HS-5 (cell line): ENCODE results near the gene RAPSN.

Experiments
- DNase-seq: peaks from one replicate; pipeline ENCODE4 v3.0.0-alpha.2; 2012; ENCODE audit warnings: low read depth

The RAPSN gene

DNA sequence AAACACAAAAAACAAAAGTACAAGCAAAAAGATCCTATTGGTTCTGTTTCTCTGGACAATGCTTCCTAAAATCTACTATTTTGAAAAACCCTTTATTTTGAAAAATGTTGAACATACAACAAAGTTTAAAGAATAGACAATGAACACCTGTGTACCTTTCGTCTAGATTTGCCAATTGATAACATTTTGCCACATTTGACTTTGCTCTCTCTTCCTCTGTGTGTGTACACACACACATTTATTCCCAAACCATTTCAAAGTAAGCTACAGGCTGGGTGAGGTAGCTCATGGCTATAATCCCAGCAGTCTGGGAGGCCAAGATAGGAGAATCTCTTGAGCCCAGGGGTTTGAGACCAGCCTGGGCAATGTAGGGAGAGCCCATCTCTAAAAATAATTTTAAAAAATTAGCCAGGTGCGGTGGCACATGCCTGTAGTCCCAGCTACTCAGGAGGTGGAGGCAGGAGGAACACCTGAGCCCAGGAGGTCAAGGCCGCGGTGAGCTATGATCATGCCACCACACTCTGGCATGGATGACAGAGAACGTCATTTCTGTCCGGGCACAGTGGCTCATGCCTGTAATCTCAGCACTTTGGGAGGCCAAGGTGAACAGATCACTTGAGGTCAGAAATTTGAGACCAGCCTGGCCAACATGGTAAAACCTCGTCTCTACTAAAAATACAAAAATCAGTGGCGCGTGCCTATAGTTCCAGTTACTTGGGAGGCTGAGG is 17.4 kb downstream of the RAPSN start:
- no peak for DNase-seq

DNA sequence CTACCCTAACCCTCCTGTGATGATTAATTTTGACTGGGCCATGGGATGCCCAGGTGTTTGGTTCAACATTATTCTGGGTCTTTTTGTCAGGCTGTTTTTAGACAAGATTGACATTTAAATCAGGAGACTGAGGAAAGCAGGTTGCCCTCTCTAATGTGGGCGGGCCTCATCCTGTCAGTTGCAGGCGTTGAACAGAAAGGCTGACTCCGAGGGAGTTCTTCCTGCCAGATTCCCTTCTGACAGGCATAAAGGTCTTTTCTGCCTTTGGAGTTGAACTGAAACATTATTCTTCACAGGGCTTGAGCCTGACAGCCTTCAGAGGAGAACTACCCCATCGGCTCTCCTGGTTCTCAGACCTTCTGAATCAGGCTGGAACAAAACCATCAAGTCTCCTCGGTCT is 18.4 kb downstream of the RAPSN start:
- no peak for DNase-seq

DNA sequence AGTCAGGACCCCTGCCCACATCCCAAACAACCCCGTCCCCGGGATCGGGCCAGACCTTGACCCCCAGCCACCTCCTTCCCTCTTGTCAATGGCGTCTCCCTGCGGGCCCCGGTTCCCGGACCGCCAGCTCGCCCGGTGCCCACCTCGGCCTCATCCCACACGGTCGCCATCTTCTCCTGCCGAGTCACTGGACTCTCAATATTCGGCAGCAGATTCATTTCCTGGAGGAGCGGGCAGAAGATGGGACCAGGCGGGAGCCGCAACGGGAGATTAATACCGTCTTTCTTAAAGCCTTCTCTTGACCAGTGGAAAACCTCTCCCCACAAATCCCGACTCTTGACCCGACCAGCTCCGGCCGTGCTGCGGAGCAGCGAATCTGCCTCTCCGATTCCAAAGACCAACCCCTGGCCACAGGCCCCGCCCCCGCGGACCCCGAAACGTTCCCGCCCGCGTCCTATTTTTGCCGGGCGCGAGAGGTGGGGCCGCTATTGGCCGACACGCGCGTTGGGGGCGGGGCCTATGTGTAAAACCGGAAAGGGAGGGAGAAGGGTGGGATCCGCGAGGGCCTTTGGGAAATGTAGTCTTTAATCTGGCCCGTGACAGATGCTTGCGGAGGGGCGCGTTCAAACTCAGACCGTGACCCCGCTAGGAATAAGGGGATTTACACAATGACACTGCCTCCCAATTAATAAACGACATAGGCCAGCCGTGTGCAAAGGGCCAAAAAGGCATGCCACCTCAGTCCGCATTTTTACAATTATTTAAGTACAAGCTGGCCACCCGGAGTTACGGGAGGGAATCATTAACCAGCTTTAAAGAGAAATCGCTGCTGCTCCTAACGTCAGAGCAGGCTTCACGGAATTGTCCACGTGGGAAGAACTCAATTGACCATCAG is 22.6 kb downstream of the RAPSN start, which contains the start of gene PSMC3:
PSMC3 (minus strand) TSS at position 378 of the 895 bp plus-strand sequence; CDS start at position 218, 160 bp downstream.
- DNase-seq: peak; percentile 83

DNA sequence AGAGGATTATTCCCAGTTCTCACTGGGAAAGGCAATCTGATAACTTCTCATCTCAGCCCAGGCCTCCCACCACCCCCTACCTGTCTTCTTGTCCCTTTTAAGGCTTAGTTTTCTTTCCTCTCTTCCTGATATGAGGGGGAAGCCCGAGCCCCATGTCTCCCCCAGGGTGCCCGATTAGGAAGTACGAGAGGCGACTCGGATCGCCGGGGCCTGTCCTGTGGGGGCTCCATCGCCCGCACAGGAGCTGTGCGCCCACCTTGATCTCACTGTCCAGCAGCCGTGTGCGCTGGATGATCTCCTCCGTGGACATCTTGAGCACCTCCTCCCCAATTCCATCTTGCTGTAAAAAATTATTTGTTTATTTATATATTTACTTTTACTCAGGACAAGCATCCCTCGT is 23.3 kb downstream of the RAPSN start:
- DNase-seq: no peak

DNA sequence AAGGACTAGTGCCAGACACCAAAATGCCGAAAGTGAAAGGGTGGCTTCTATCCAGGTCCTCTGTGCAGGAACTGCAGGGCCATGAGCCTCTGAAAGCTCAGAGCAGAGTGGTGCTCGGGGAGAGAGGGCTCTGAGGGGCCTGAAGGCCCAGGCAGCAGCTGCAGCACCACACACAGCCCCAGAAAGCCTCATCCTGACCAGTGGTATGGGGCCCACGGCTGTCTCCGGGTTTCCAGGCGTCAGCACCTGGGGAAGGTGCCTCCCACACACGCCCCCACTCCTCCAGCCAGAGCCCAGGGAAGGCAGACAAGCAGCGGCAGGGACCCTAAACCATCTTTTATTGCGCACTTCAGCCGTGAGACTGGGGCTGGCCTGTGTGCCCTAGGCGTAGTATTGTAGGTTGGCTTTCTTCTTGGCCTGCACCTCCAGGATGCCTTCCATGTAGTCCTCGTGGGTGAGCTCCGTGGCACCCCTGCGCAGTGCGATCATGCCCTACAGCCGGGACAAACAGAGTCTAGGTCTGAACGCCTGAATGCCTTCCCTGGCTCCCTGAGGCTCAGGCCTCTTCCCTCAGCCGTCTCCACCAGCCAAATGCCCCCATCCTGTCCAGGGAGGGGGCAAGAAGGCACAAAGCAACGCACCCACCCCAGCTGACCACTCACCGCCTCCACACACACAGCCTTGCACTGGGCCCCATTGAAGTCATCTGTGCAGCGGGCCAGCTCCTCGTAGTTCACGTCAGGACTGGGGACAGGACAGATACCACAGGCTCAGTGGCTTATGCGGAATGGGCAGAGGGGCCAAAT is 30.3 kb downstream of the RAPSN start:
- no peak for DNase-seq

DNA sequence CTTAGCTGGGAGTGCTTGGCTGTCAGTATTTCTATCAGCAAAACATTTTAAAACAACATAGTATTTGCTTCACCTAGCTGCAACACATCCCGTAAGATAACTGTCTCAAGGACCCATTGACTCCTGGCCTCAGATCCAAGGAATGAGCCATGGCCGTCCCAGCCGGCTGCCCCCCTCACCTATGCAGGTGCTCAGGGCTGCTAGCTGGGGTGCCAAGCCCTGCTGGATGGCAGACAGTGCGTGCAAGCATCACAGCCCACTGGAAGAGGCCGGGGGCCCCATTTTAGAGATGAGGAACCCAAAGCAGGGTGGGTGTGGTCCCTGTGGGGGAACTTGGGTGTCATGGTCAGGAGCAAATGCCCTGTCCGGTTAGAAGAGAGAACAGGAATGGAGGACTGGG is 31.2 kb downstream of the RAPSN start:
- DNase-seq: no peak

DNA sequence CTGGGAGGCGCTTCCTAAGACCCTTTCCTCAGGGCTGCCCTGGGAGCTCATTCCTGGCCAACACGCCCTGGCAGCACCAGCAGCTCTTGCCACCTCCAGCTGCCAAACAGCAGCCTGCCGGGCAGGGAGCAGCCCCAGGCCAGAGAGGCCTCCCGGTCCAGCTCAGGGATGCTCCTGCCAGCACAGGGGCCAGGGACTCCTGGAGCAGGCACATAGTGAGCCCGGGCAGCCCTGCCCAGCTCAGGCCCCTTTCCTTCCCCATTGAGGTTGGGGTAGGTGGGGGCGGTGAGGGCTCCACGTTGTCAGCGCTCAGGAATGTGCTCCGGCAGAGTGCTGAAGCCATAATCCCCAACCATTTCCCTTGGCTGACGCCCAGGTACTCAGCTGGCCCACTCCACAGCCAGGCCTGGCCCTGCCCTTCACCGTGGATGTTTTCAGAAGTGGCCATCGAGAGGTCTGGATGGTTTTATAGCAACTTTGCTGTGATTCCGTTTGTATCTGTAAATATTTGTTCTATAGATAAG is 32.9 kb downstream of the RAPSN start:
- DNase-seq: peak; percentile 88

DNA sequence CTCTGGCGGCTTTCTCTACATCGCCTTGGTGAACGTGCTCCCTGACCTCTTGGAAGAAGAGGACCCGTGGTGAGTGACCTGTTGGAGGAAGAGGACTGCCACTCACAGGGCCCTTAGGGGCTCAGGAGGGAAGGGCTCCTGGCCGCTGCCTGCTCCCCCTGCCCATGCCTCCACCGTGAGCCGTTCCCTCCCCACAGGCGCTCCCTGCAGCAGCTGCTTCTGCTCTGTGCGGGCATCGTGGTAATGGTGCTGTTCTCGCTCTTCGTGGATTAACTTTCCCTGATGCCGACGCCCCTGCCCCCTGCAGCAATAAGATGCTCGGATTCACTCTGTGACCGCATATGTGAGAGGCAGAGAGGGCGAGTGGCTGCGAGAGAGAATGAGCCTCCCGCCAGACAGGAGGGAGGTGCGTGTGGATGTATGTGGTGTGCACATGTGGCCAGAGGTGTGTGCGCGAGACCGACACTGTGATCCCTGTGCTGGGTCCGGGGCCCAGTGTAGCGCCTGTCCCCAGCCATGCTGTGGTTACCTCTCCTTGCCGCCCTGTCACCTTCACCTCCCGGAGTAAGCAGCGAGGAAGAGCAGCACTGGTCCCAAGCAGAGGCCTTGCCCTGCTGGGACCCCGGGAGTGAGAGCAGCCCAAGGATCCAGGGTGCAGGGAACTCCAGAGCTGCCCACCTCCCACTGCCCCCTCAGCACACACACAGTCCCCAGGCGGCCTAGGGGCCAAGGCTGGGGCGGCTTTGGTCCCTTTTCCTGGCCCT is 33.7 kb downstream of the RAPSN start:
- DNase-seq: no peak

DNA sequence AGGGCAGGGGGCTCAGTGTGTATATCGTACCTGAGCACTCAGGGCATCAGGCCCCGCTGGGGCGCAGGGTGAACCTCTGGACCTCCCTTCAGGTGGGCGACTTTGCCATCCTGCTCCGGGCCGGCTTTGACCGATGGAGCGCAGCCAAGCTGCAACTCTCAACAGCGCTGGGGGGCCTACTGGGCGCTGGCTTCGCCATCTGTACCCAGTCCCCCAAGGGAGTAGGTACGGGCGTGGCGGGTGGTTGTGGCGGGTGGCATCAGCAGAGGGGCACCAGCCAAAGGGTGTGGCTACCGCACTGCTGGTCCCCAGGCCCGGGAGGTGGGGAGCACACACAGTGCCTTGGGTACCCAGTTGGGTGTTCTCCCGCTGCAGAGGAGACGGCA is 34.3 kb downstream of the RAPSN start:
- DNase-seq: no peak

DNA sequence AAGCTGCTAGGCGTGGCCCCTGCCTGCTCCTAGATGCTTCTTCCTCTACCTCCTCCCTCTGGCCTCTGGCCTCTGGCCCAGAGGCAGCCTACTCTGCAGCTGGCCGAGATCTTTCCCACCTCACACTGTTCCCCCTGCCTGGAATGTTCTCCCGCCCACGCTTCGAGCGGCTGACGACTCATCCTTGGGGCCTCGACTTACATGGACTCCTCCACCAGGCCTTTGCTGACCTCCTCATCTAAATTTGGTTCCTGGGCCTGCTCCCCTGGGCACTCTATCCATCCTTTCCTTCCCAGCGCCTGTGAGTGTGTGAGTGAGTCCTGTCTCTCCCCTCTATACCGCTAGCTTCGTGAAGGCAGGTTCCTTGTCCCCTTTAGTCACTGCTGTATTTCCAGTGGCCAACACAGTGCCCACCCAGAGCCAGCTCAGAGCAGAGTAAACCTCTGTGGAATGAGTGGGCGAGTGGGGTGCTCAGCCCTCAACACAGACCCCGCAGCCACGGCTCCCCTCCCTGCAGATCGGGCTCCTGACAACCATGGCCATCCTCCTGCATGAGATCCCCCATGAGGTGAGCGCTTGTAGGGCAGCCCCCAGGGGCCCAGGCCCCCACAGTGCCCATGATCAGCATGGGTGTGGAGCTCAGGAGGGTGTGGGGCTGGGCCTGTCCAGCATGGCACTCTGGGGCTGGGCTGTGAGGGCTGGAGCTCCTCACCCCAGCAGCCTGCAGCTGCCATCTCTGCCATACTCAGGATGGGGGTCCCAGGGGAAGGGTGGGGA is 34.8 kb downstream of the RAPSN start:
- DNase-seq: peak; percentile 45

DNA sequence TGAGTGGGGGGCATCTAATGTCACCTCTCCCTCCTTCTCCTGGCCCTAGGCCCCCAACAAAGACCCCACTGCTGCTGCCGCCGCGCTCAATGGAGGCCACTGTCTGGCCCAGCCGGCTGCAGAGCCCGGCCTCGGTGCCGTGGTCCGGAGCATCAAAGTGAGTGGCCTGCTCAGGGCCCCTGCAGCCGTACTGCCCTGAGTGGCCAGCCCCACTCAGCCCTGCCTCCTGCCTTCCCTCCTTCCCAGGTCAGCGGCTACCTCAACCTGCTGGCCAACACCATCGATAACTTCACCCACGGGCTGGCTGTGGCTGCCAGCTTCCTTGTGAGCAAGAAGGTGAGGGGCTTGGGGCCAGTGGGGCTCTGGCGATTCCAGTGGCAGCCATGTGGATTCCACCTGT is 35.6 kb downstream of the RAPSN start:
- no peak for DNase-seq

DNA sequence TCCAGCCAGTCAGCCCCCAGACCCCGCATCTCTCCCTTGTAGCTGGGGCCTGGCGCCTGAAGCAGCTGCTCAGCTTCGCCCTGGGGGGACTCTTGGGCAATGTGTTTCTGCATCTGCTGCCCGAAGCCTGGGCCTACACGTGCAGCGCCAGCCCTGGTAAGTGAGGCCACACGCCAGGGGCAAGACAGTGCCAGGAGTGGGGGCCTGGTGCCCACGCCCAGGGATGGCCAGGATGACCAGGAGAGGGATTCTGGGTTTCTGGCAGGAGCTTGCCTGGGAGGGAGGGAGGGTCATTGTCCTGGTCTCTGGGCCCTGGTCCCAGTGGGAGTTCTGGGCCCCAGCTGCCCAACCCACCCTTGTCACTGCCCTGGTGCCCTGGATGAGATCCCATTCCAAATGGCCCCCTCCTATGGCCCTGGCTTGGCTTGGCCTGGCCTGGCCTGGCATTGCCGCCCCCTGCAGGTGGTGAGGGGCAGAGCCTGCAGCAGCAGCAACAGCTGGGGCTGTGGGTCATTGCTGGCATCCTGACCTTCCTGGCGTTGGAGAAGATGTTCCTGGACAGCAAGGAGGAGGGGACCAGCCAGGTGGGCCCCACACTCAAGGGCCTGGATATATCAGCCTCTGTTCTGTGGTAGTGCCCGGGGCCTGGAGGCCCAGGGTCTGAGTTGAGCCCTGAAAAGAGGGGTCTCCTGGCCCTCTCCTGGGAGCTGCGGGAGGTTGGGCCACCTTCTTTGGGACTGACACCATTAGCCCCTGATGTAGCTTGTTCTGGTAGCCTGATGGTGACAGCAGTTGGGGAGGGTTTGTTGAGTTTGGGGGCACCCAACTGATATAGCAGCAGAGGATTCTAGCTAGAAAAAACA is 36.8 kb downstream of the RAPSN start:
- no peak for DNase-seq

DNA sequence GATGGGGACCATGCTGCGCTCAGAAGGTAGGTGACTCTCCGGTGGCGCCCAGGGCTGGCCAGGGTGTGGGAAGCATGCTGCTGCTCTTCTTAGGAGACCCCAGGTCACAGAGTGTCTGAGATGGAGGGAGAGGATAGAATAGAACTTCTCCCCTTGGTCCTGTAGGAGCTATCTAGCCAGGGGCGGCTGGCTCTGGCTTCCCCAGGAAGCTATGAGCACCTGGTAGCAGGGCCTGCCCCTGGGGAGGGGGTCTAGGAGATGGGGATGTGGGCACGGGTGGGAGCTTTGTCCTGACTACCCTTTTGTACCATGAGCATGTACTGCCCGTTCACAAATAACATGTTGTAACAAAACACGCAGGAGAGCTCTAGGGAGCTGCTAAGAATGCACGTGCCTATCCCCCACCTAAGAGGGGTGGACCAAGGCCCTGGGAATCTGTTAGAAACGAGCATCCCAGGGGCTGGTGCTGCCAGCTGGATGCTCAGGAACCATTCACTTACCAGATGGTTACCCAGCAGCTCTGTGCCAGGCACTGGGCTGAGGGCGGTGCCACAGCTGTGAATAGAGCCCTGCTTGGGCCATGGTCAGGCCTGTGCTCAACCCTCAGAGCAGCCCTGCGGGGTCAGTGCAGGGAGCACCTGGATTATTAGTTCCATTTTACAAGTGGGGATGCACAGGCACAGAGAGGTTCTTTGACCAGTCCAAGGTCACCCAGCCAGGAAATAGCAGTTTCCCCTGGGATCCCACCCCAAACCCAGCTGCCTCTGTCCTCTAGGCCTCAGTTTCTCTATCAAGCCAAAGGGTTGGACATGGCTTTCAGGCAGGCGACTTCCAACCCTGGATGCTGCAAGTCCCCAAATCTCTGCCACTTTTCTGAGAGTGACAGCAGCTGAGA is 38.3 kb downstream of the RAPSN start:
- no peak for DNase-seq

DNA sequence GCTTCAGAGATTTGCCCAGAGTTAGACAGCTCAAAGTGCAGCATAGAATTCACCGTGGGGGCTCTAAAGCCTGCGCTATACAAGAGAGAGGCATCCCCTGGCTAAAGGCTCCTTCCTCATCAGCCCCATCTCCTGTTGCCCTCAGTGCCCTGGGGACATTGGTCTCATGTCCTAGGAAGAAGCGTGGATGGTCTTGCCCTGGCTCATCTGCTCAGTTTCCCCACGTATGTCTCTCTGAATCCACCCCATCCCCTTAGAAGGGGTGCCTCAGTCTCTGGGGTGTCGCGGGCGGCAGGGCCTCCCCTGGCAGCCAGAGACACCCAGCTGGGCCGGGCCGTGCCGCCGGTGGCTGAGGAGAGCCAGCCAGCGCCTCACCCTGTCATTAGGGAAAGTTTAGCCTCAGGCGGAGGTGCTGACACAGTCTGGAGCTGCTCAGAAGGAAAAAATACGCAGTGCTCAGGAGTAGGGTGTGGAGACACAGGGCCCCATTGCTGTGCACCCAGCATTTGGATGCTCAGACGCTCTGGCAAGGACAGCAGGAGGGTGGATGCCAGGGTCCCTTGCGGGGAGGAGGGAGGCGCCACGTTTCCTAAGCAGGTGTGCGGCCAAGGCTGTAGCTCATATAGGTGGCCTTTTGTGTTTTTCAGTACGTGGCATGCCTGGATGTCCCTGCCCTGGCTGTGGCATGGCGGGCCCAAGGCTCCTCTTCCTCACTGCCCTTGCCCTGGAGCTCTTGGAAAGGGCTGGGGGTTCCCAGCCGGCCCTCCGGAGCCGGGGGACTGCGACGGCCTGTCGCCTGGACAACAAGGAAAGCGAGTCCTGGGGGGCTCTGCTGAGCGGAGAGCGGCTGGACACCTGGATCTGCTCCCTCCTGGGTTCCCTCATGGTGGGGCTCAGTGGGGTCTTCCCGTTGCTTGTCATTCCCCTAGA is 39.2 kb downstream of the RAPSN start:
- no peak for DNase-seq

DNA sequence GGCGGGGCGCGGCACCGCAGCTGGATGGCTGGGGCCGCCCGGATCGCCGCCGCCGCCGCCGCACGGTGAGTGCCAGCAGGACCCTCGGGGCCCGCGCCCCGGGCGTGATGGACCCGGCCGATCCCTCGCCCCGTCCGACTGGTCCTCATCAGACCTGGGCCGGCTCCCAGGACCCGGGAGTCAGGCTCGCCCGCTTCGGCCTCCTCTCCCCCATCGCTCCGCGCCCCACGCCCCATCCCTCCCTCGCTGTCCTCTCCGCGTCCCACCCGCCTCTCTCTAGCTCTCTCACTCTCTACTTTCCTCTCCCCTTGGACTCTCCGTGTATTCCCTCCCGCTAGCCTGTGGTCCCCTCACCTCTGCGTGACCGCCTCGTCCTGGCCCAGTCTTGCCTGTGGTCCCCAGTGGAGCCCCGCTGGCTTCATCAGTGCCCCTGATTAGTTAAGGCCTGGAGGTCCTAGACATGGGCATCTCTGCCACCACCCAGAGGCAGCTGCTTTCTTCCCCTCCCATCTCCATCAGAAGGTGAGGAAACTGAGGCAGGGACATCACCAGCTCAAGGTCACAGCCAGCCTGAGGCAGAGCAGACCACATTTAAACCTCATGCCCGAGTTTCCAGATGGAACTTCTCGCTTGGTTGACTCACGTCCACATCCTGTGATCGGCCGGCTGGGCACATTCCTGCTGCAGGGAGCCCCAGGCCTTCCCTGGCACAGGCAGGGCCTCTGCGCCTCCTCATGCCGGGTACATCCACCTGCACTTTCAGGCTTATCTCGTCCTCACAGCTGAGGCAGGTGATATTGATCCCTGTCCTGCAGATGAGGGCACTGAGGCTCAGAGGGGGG is 40.1 kb downstream of the RAPSN start:
- peak; percentile 64 for DNase-seq

DNA sequence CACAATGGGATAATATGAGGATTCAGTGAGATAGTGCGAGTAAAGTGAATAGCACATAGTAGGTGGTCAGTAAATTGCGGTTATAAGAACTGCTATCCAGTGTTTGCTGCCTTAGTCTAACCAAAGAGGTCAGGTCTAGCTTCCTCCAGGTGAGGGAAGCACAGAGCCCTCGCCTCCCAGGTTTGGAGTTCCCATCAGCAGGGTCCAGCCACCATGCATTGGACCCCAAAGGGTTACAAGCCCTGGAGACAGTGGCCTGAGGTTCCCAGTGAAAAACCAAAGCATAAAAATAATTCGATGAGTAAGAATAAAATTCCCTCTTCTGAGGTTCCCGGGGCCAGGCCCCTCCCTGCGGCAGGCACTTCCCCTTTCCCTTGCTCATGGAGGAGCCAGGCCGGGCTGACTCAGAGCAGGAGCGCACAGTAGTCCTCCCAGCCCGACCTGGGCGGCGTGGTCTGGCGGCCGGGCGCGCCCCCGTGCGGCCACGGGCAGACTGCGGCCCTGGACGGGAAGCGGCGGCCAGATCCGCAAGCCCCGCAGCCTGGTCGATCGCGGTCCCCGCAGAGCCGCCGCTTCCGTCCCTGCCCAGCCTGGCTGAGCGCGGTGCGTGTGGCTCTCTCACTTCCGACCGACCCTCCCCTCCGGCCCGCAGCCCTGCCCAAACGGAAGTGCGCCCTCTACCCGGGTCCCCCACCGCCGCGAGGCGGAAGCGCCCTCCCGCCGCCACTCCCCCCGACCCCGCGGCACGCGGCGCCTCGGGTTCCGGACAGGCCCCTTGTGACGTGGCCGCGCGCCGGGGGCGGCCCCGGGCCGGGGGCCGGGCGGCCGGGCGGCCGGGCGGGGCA is 41.0 kb downstream of the RAPSN start, which contains the start of gene SLC39A13:
SLC39A13 (plus strand) TSS at position 845 of the 845 bp plus-strand sequence. CDS start 1,505 bp downstream, outside the sequence.
- DNase-seq: peak; percentile 84
